ENCODE measurements around the gene HEBP1.

HEBP1 gene

DNA sequence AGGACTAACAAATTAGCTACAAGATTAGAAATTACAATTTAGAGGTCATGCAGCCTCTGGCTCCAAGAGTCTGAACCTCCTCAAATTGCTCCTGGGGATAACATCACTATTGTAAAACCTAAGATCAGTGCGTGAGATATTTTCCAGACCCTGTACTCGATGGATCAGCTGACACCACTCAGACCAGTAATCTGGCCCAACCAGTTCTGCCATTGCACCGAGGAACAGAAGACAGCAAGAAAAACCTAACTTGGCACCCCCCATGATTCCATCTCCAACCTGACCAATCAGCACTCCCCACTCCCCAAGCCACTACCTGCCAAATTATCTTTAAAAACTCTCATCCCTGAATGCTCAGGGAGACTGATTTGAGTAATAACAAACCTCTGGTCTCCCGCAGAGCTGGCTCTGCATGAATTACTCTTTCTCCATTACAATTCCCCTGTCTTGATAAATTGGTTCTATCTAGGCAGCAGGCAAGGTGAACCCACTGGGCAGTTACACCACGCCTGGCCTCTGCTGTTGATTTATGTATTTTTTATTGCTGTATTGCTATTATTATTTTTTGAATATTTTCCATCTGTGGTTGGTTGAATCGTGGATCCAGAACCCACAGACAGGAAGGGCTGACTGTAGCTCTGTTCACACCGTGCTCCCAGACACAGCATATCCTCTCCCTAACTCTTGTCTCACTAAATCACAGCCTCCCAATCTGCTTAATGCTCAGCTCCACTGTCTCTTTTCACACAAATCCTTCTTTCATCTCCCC, 9.2 kb downstream of the HEBP1 start:
- CTCF ChIA-PET: interaction anchor here (1.2 kb wide), 1 partner anchor 77 kb away, joined by 4 read pairs; no protein-coding TSS in a partner anchor
- H3K4me1 Mint-ChIP-seq: peaks cover 13% of the 10 kb centered on the region

DNA sequence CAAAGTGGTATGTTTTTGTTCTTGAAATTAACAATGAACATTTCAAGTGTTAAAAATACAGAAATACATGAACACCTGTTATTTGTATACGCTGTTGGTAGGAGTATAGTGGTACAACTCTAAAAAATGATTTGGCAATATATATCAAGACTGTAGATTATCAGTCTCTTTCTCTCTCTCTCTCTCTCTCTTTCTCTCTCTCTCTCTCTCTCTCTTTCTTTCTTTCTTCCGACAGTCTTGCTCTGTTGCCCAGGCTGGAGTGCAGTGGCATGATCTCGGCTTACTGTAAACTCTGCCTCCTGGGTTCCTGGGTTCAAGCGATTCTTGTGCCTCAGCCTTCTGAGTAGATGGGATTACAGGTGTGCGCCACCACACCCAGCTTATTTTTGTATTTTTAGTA, 12.6 kb downstream of the HEBP1 start:
- Mint-ChIP-seq H3K9me3 (no peaks in the 10 kb centered on the region), H3K27me3 (no peaks in the 10 kb centered on the region), H3K4me3 (no peak overlapping the region), H3K4me1 (peaks cover under 1% of the 10 kb centered on the region), H3K36me3 (peaks cover 3% of the 10 kb centered on the region), H3K27ac (no peak overlapping the region)
- no peak for DNase-seq
- CTCF ChIA-PET: interaction anchor here (1.6 to 2.6 kb wide), 3 partner anchors 10 to 221 kb away, joined by 3 to 13 read pairs (median 4); no protein-coding TSS in a partner anchor

More for the DNA sequence above, 9.2 kb downstream of the HEBP1 start:
- Mint-ChIP-seq H3K4me3 (no peak overlapping the region), H3K9me3 (no peaks in the 10 kb centered on the region), H3K27ac (no peak overlapping the region), H3K36me3 (peaks cover 3% of the 10 kb centered on the region), H3K27me3 (no peaks in the 10 kb centered on the region)
- no peak for DNase-seq

DNA sequence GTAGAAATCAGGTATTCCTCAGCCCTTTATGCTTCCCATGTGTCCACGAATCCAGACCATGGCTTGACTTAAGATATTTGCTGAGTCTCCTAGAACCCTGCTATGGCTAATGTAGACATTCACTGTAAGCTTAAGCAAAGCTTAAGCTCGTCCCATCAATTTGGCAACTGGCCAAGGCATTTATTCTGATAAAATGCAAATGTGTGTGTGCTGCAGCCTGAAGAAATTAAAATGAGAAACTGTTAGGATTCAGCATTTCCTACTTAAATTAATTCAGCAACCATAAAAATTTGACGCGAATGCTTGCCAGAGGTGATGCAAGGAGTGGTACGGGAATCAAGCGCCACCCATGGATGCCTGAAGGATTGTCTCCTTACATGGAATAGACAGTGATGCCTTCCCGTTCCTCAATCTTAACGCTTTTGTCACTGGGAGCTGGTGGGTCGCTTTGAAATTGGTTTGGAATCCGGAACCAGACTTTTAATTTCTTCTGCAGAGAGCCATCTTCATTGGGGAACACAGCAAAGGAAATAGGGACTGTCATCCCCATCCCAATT, 13.2 kb downstream of the HEBP1 start:
- Mint-ChIP-seq H3K4me3 (no peak overlapping the region), H3K4me1 (no peaks in the 10 kb centered on the region), H3K27me3 (no peaks in the 10 kb centered on the region), H3K9me3 (no peaks in the 10 kb centered on the region), H3K27ac (no peak overlapping the region), H3K36me3 (peaks cover 3% of the 10 kb centered on the region)
- DNase-seq: no peak
- CTCF ChIA-PET: interaction anchor here (0.5 to 2.6 kb wide), 9 partner anchors 10 to 865 kb away, joined by 3 to 13 read pairs (median 4); no protein-coding TSS in a partner anchor

DNA sequence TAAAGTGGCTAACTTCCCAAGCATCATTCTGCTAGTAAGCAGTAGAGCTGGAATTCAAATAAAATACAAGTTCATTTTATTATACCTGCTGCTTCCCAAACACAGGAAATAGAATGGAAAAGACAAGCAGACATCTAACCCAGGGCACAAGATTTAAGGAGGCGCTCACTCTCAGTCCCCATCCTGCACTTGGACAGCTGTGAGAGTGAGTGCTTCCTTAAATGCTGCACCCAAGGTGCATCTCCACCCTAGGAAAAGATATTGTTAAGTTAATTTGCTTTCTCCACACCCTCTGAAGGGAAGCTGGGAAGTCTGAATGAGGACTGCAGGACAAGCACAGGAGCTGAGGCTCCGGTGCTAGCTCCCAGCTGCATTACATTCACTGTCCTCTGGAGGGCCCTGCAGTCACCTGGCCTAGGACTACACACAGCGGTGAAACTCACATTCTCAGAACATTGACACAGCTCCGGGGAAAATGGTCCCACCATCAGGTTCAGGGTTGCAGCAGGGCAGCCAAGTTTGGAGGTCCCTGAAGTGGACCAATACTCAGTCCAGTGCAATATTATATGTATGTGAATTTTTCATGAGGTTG, 14.2 kb downstream of the HEBP1 start:
- CTCF ChIA-PET: interaction anchor here (0.6 to 2.6 kb wide), 13 partner anchors 9 to 270 kb away, joined by 3 to 21 read pairs (median 6); no protein-coding TSS in a partner anchor
- H3K9me3 Mint-ChIP-seq: no peaks in the 10 kb centered on the region
- H3K4me1 Mint-ChIP-seq: no peaks in the 10 kb centered on the region
- H3K27ac Mint-ChIP-seq: no peak overlapping the region
- no peaks in the 10 kb centered on the region for H3K27me3 Mint-ChIP-seq
- DNase-seq: peak; percentile 34
- no peak overlapping the region for H3K4me3 Mint-ChIP-seq
- H3K36me3 Mint-ChIP-seq: peaks cover 3% of the 10 kb centered on the region

DNA sequence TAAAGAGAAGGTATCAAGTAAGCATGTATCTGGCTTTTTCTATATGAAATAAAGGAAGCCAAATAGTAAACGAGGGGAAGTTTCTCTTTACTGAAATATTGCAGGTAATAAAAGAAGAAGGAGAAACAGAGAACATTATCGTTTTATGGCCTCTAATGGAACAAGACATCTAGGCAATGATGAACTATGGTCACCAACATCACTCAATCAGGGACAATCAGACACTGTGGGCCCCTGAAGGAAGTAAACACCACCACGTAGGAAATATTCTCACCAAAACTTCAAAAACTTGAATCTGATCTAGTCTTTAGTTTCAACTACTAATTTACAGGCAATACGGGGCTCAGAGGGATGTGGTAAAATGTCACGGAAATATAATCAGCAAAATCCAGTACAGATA, 15.9 kb downstream of the HEBP1 start:
- H3K36me3 Mint-ChIP-seq: peaks cover 3% of the 10 kb centered on the region
- no peak for DNase-seq
- H3K4me3 Mint-ChIP-seq: no peak overlapping the region
- H3K27ac Mint-ChIP-seq: no peak overlapping the region
- CTCF ChIA-PET: interaction anchor here (0.7 to 3.4 kb wide), 5 partner anchors 64 to 228 kb away, joined by 3 to 18 read pairs (median 4); no protein-coding TSS in a partner anchor
- H3K27me3 Mint-ChIP-seq: no peaks in the 10 kb centered on the region
- H3K9me3 Mint-ChIP-seq: no peaks in the 10 kb centered on the region
- H3K4me1 Mint-ChIP-seq: no peaks in the 10 kb centered on the region

DNA sequence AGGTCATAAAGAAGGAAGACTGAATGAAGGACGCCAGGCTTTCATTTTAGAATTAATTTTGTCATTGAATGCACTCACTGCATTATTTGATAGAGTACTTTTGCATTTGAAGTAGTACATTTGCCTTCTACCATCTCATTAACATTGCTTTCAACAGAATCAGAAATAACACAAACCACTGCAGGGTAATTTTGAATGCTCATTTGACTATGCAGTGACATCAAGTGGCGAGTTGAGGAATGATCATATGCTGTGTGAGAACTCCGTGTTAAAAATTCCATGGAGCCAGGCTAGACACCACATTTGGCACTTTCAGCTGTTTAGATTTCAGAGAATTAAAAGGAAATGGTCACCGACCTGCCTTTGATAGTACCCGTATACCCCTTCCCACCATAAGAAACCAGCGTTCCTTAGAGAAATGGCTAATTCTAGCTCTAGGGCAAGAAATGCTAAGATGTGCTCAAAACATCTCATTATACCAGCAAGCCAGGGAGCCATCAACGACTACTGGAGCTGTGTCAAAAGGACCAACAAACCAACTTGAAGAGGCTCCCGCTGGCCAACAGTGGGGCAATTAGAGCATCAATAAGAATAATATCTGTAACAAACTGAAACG, 16.5 kb downstream of the HEBP1 start:
- H3K9me3 Mint-ChIP-seq: no peaks in the 10 kb centered on the region
- DNase-seq: peak; percentile 39
- CTCF ChIA-PET: interaction anchor here (0.7 to 3.4 kb wide), 7 partner anchors 63 to 229 kb away, joined by 3 to 18 read pairs (median 4); no protein-coding TSS in a partner anchor
- H3K4me3 Mint-ChIP-seq: no peak overlapping the region
- no peaks in the 10 kb centered on the region for H3K4me1 Mint-ChIP-seq
- H3K27ac Mint-ChIP-seq: no peak overlapping the region
- H3K27me3 Mint-ChIP-seq: no peaks in the 10 kb centered on the region
- H3K36me3 Mint-ChIP-seq: peaks cover 3% of the 10 kb centered on the region

DNA sequence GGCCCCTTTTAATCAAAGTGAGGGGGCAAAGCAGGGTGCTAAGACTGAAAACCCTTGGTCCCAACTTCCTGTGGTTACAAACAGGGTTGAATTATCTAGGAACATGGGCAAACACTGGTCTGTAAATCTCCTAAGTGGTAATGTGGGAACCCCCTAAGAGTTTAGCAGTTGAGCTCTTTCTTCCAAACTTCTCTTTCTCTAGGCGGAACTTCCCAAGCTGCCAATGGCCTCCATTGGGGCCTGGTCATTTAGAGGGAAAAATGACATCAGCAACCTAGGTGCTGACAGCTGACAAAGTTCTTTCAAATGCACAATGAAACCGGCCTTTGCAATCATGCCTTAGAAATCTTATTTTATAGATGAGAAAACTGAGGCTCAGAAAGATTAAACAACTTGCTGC, 17.7 kb downstream of the HEBP1 start:
- no peak for DNase-seq
- Mint-ChIP-seq H3K36me3 (peaks cover 2% of the 10 kb centered on the region), H3K9me3 (no peaks in the 10 kb centered on the region), H3K4me1 (no peaks in the 10 kb centered on the region), H3K4me3 (no peak overlapping the region), H3K27me3 (no peaks in the 10 kb centered on the region), H3K27ac (no peak overlapping the region)
- CTCF ChIA-PET: interaction anchor here (0.8 to 3.4 kb wide), 7 partner anchors 8 to 230 kb away, joined by 3 to 18 read pairs (median 3); no protein-coding TSS in a partner anchor

DNA sequence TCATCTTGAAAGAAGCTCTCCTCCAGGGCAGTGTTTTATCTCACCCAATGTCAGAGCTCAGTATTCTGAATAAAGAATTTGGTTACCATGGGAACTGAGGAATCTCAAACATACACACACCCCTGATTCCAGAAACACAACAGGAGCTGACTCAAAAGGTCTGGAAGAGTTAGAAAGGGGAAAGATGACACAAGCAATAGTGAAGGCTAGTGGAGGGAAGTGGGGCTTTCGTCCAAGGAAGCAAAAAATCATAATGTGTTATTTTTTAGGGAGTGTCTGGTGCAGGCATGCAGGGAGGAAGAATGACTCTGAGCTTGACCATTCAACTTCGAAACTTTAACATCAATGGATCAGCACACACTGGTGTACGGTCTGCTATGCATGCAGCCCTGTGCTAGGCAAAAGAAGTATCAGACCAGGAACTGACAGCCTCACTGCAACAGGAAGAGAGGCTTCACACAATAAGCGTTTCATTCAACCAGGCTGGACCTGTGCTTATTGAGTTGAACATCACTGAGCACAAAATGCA, 20.3 kb downstream of the HEBP1 start:
- Mint-ChIP-seq H3K36me3 (peaks cover 2% of the 10 kb centered on the region), H3K27me3 (no peaks in the 10 kb centered on the region), H3K27ac (no peak overlapping the region), H3K4me1 (no peaks in the 10 kb centered on the region), H3K9me3 (no peaks in the 10 kb centered on the region), H3K4me3 (no peak overlapping the region)
- CTCF ChIA-PET: no interaction called here
- no peak for DNase-seq

DNA sequence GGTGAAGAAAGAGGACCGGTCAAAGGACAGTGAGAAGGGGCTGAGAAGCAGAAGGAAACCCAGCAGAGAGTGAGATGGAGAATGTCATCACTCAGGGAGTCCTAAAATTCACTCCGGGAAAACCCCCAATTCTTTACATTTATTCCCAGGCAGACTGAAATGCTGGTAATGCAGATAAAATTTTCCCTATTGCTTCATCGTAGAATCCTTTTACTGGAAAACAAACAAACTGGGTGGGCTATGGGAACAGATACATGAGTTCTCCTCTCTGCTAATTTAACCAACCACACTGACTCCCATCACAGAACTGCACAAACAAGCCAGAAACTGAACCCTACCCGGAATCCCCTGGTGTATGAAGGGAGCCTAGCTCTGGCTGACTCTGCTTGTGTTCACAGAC, 20.9 kb downstream of the HEBP1 start:
- Mint-ChIP-seq H3K27ac (no peak overlapping the region), H3K9me3 (no peaks in the 10 kb centered on the region), H3K4me1 (no peaks in the 10 kb centered on the region), H3K27me3 (no peaks in the 10 kb centered on the region), H3K4me3 (no peak overlapping the region), H3K36me3 (peaks cover 9% of the 10 kb centered on the region)
- no peak for DNase-seq
- CTCF ChIA-PET: no interaction called here

DNA sequence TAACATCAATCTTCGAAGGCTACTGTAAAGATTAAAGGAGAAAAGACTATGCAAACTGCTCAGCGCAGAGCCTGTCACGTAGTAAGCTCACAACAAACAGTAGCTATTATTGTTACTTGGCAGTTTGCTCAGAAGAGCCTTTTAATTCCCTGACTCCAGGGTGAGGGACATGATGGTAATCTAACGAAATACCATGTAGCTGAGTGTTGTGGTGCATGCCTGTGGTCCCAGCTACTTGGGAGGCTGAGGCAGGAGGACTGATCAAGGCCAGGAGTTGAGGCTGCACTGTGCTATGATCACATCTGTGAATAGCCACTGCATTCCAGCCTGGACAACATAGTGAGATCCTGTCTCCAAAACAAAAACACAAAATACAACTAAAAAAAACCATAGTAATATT, 22.8 kb downstream of the HEBP1 start:
- Mint-ChIP-seq H3K27ac (no peak overlapping the region), H3K4me3 (no peak overlapping the region), H3K9me3 (peaks cover 10% of the 10 kb centered on the region), H3K4me1 (no peaks in the 10 kb centered on the region), H3K36me3 (peaks cover 26% of the 10 kb centered on the region), H3K27me3 (no peaks in the 10 kb centered on the region)
- CTCF ChIA-PET: interaction anchor here (0.8 to 2.0 kb wide), 3 partner anchors 9 to 235 kb away, joined by 3 to 13 read pairs (median 13); no protein-coding TSS in a partner anchor
- DNase-seq: no peak

DNA sequence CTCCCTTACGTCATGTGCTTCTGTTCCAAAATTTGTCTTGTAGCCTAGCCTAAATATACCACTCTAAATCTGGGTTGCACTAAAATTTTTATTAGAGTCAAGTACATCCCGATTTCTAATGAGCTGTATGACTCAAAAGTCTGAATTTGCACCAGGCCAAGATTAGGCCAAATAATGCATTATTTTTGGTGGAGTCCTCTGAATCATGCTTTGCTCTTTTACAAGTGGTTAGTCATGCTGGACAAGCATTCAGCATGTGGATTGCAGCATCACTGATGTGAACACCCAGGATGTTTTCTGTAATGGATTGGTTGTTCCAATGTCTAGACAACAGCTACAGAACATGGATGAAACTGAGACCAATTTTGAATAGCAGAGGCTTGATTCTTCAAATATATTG, 23.7 kb downstream of the HEBP1 start:
- Mint-ChIP-seq H3K27ac (no peak overlapping the region), H3K4me1 (no peaks in the 10 kb centered on the region), H3K9me3 (peaks cover 10% of the 10 kb centered on the region), H3K27me3 (no peaks in the 10 kb centered on the region), H3K36me3 (peaks cover 30% of the 10 kb centered on the region), H3K4me3 (no peak overlapping the region)
- CTCF ChIA-PET: interaction anchor here (0.7 to 2.0 kb wide), 7 partner anchors 10 to 184 kb away, joined by 3 to 13 read pairs (median 4); no protein-coding TSS in a partner anchor
- no peak for DNase-seq

DNA sequence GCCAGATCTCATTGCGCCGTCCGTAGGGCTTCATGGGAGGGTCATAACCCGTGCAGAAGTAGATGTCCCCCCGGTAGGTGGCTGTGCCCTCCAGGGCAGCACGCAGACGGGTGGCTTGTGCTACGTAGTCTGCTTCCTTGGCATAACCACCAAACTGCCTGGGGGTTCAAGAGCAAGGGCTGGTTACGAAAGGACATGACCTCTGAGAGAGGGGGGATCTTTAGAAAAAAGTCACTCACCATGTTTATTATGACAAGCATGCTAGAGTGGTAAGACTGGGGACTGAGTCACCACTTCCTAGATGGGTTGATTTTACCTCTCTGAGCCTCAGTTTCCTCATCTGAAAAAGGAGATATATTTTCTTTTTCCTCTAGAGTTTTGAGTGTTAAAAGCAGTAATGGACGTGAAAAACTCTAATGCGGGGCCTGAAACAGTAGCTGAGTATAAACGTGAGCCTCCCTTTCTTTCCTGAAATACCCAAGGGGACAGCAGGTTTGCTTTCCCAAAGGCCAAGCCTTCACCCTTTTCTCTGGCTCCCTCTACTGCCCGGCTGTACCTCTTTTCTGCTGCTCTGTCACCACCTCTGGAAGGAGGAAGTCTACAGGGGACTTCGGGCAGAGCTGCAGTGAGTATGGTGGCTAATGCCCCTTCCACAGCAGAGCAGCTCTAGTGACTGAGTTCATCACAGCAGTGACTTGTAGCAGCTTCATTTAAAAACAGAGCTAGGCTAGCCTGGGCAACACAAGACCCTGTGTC, 24.6 kb downstream of the HEBP1 start:
- H3K36me3 Mint-ChIP-seq: peaks cover 31% of the 10 kb centered on the region
- no peaks in the 10 kb centered on the region for H3K4me1 Mint-ChIP-seq
- DNase-seq: peak; percentile 36
- peaks cover 10% of the 10 kb centered on the region for H3K9me3 Mint-ChIP-seq
- no peak overlapping the region for H3K27ac Mint-ChIP-seq
- no peak overlapping the region for H3K4me3 Mint-ChIP-seq
- CTCF ChIA-PET: interaction anchor here (0.7 to 2.2 kb wide), 10 partner anchors 11 to 187 kb away, joined by 3 to 13 read pairs (median 4); partner anchors contain the start of gene FAM234B
- no peaks in the 10 kb centered on the region for H3K27me3 Mint-ChIP-seq

DNA sequence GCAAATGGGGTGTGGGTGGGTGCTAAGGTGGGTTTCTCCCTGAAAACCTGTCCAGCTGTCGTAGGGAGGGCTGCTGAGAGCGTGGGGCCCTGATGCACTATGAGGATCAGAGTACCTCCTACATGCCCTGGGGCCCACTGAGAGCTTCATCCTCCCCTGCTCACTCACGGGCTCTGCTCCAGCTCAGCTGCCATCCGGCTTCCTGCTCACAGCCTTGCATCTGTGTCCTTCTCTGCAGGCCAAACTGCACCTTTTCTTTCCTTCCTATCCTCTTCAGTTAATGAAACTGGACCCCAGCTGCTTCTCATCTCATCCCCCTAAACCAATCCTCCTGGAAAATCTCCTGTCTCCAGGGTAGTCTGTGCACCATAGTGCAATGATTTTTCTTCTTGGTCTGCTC, 25.9 kb downstream of the HEBP1 start:
- Mint-ChIP-seq H3K27ac (no peak overlapping the region), H3K27me3 (no peaks in the 10 kb centered on the region), H3K36me3 (peaks cover 31% of the 10 kb centered on the region), H3K9me3 (peaks cover 10% of the 10 kb centered on the region), H3K4me1 (no peaks in the 10 kb centered on the region), H3K4me3 (no peak overlapping the region)
- CTCF ChIA-PET: interaction anchor here (1.3 to 2.2 kb wide), 5 partner anchors 8 to 186 kb away, joined by 3 to 10 read pairs (median 6); no protein-coding TSS in a partner anchor
- no peak for DNase-seq
